HG03439 (cell line): ENCODE data around the gene MTHFS.
"Not testable (repeated sequence)": the region's sequence is repeated elsewhere in the genome, so short reads cannot be mapped to it uniquely, and the experiment has no call there.

Experiments
- ATAC-seq: cut with Tn5 transposase; IDR thresholded peaks from one replicate; pipeline ENCODE4 v1.9.1; 2021; ENCODE audit warnings: mild to moderate bottlenecking, moderate library complexity; ENCODE audit not compliant: unreplicated experiment

MTHFS gene

DNA sequence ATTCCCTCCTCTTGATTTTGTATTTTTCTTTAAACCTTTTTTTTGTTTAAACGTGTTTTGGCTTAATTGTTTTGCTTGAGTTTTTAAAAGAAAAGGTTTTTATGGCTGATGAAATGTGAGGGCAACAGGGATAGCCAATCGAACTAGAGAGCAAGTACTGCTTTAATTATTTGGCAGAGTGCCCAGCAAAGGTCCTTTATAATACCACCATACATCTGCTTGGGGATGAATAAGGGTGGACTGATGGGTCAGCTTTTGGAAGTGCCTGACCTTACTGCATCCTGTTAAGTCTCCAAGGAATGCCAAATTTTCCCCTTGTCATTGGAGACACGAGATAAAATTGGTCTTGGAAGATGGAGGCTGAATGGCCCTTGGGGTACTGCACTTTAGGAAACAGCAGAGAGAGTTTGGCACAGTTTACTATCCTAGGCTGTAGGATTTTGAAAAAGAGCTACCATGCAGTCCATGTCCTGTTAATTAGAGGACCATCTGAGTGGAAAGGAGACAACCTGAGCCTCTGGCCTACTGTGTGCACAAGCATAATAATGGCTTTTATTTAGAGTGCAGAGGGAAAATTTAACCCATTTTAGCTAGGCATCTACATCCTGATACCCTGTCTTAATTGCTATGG, 19.8 kb upstream of the MTHFS start:
- ATAC-seq = no peak

DNA sequence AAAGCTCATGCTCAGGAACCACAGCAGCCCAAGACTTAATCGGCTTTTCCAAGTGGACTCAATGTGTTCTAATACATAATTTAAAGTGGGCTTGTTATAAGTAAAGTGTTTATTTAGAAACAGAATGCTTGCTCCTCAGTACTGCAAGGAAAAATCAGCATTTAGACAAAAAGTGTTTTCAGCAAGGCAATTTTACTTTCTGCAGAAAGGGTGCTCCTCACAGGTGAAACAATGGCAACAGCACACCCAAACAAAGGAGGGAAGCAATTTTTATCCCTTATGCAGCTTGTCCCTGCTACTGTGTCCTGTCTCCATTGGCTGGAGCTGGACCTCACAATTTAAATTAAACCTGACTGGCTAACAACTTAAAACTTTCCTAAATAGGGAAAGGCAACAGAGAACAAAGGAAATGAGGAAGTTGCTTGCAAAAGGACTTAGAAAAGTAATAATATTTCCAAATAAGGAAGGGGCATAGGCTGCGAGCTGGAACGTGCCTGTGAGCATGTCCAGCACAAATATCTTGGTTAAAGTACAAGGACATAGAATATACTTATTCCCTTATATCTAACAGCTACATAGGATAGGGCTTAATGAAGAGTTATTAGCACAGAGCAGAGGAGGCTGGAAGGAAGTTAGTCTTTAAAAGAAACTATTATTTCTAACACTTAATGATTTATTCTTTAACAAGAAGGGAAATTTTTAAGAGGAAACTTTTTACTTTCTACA, 19.1 kb upstream of the MTHFS start:
- ATAC-seq = not testable (repeated sequence)

- no peak for ATAC-seq
Measured at GRCh38 chr15:79914728-79915127, 17.9 kb upstream of the MTHFS start.

- not testable (repeated sequence) for ATAC-seq
Measured at GRCh38 chr15:79909556-79910335, 12.9 kb upstream of the MTHFS start.

DNA sequence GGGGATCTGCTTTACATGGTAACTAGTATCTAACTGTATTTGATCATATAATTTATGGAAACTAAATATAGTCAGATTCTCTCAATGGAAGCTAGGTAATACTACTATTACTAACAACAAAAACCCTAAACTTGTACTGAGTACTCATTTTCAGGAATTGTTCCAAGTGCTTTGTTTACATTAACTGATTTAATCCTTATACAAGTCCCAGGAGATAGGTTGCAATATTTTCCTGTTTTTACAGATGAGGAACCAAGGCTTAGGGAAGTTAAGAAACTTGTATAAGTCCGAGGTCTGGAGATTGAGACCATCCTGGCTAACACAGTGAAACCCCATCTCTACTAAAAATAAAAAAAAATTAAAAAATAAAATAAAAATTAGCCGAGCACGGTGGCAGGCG, 7.5 kb upstream of the MTHFS start:
- no peak for ATAC-seq

- ATAC-seq = no peak
Measured at GRCh38 chr15:79903626-79904025, 6.8 kb upstream of the MTHFS start.

DNA sequence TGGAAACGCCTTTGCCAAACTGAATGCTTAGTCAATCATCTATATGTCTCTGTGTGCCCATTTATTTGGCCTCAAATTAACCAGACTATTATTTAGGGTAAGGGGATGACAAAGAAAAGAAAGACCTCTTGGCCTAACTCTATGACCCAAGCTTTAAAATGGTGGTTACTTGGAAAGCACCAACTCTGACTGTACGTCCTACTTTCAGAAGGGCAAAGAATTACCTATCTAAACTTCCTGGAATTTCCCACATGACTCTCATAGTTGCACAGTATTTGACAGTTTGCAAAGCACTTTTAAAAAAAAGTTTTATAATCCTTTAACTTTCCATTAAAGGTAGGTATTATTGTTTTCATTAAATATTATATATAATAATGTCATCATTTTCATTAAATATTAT, 6.3 kb upstream of the MTHFS start:
- no peak for ATAC-seq

DNA sequence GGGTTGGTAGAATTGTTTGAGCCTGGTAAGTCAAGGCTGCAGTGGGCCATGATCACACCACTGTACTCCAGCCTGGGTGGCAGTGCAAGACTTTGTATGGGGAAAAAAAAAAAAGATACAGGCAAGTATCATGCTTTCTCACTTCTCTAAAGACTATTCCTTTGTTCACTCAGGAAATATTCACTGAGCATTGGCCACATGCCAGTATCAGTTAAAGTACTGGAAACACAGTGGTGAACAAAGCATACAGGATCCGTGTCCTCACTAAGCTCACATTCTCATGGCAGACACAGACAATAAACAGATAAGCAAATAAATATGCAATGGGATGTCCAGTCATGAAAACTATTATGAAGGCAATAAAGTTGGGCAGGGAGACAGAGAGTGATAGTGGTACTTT, 5.1 kb upstream of the MTHFS start:
- no peak for ATAC-seq

GRCh38 chr15:79900818-79901378, 4.1 kb upstream of the MTHFS start:
- not testable (repeated sequence) for ATAC-seq

DNA sequence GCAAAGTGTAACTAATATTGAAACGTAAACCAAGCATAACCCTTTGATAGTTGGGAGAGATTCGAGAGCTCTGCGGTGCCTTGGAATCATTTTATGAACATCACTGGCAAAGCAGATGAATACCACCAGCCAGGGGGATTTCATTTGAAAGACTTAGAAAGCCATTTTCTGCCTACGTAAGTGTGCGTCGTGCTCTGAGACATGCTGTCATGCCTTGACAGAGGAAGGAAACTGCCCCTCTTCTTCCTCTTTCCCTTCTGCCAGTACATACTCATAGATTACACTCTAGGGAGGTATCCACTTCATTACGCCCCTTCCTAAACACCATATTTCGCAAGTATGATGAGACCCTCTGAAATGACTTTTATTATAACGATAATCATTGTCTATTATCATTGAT, 3.3 kb upstream of the MTHFS start:
- no peak for ATAC-seq

DNA sequence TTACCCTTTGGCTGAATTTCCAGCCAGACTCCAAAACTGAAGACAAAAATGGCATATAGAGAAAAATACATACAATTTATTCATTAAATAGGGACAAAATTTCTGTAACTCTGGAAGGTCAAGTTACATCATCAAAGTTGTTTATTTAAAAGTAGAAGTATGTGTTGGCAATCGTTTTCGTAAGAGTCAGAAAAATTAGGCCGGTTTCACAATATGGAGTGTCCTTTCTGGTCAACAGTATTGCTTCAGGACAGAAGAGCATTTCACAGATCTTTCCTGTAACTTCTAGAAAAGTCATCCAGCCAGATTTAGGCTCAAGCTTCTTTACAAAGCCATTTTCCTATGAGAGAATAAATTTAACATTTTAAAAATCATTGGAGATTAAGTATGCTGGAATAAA, 2.0 kb upstream of the MTHFS start:
- ATAC-seq = not testable (repeated sequence)

GRCh38 chr15:79898369-79898768, 1.6 kb upstream of the MTHFS start:
- ATAC-seq = no peak

DNA sequence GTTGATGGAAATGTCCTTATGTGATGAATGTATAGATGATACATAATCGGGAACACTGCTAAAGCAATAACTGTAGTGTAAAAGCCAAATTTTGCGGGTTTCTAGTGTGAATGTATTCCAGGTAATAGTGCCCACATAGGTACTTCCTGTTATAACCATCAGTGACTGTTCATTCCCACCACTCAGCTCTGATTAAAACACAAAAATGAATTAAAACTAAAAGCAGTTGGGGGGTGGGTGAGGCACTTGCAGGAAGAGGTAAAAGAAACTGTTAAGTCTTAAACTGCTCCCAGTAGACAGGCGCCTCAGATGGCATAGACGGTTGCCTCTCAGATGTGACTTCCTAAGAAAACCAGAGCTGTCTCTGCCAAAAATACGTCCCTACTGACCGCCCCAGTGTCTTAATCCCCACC, 893 bp upstream of the MTHFS start:
- ATAC-seq = no peak

GRCh38 chr15:79897380-79897678, 515 bp upstream of the MTHFS start:
- ATAC-seq = no peak

DNA sequence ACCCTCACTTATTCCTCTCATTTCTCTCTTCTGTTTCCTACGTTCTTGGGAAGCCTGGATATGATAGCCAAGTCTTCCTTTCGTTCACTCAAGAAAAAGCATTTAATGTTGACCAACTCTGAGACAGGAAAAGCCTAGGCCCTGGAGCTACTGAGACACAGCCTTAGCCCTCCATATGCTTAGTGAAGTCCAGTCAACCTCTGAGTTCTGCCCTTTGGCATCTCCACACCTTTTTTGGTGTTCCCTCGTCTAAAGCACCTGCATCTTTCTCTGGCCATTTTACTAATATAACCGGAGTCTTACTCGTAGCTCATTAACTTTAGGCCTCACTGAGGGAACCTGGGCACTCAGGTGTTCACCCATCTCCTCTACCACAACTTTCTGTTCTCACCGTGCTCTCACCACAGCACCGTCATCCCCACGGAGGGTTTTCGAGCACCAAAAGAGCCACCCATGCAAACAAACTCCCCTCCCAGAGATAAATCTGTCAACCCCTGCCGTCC, 632 bp downstream of the MTHFS start:
- no peak for ATAC-seq

DNA sequence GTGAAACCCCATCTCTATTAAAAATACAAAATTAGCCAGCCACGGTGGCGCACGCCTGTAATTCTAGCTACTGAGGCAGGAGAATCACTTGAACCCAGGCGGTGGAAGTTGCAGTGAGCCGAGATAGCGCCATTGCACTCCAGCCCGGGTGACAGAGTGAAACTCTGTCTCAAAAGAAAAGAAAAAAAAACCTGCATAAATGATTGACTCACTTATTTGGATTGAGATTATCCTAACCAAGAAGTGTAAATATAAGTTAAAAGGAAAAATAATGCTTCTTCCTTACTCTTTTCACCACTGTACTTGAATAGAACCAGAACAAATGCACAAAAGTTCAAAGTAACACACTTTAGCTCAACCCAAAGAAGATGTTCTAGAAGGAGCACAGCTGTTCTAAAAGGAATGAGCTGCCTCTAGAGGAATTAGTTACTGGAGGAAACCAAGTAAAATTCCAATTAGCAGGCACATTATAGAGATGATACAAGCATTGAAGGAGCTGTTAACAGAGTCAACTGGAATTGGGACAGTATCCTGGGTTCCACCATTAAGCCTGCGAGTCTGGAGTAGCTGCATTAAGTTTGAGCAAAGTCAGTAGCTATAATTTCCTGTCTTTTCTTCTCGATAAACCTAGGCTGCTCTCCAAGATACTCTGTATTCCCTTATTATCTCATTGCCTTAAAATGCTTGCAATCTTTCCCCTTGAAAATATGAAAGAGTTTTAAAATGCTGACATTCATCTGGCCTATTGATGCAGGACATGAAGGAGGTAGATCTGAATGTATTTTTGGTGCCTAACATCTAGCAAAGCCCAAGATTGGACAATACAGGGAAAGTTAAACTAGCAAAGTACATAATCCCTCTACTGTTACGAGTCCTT, 9.5 kb downstream of the MTHFS start:
- ATAC-seq = no peak

GRCh38 chr15:79886124-79886523, 10.7 kb downstream of the MTHFS start:
- no peak for ATAC-seq

DNA sequence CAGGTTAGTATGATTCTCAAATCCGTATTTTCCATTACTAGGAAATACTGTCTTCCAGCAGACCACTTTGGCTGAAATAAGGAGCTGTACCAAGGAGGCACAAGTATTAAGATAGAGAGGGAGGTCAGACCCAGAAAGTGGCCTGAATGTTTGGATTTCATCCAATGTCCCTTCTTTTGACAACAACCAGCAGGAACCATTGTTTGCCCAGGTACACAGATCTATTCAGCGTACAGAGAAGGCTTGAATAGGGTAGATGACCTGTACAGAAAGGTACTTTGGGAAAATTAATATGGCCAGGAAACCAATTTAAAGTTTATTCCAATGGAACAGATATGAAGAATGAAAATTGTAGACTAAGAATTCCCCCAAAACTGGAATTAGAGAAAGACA, 12.6 kb downstream of the MTHFS start:
- no peak for ATAC-seq

DNA sequence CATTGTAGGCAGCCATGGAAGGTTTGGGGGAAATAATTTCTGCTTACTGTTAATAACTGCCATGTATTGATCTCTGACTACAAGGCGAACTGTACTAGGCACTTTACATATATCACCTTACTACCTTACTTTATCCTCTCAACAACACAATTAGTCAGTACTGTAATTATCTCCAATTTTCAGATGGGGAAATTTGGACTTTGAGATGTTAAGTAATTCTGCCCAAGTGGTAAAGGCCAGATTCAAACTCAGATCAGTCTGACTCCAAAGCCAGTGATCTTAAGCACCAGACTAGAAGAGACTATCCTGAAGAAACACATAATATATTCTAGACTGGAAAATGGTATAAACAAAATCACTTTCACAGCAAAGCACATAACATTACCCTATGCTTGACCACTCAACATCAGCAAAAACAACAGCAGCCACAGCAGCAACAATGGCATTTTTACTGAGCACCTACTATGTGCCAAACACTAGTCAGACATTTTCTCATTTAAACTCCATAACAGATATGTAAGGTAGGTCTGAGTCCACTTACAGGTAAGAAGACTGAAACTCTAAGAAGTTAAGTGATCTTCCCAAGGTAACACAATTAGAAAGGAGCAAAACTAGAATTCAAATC, 13.1 kb downstream of the MTHFS start:
- ATAC-seq = no peak

DNA sequence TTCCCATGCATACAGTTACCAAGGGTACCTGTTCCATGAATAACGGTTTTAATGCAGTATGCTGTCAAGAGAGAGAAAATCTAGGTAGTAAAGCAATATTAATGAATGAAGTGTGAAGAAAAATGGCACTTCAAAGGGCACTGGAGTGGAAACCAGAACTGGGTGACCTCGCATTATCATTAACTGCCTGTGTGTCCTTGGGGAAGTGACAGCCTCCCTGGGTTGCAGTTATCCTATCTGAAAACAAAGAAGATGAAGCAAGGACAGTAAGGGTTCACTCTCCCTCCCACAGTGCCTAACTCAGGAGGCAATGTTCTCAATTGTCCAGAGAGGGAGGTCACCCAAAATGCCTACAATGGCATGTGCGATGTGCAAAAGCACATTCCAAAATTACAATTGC, 15.1 kb downstream of the MTHFS start:
- no peak for ATAC-seq
